Embryonic facial prominence (tissue), 1 donor: Measurements from ENCODE around the gene COL15A1.

ENCODE experiments used
- DNase-seq: peaks from one replicate; pipeline ENCODE4 v3.0.0-alpha.2; 2016; ENCODE audit errors: extremely low spot score

COL15A1 gene

GRCh38 chr9:98972716-98973115 lies 29.0 kb downstream of the COL15A1 start:
- no peak for DNase-seq

GRCh38 chr9:98973171-98973570 lies 29.5 kb downstream of the COL15A1 start:
- DNase-seq = no peak

GRCh38 chr9:98973576-98973975 lies 29.9 kb downstream of the COL15A1 start:
- no peak for DNase-seq

GRCh38 chr9:98974106-98974505 lies 30.4 kb downstream of the COL15A1 start:
- DNase-seq = no peak

GRCh38 chr9:98974554-98974953 lies 30.8 kb downstream of the COL15A1 start:
- no peak for DNase-seq

GRCh38 chr9:98974994-98975712 lies 31.4 kb downstream of the COL15A1 start:
- DNase-seq = no peak

- DNase-seq = no peak
Measured at GRCh38 chr9:98975838-98976237, 32.1 kb downstream of the COL15A1 start.

- DNase-seq = no peak
Measured at GRCh38 chr9:98977246-98977714, 33.6 kb downstream of the COL15A1 start.

GRCh38 chr9:98977813-98978212 lies 34.1 kb downstream of the COL15A1 start:
- no peak for DNase-seq

- no peak for DNase-seq
Measured at GRCh38 chr9:98978231-98978681, 34.5 kb downstream of the COL15A1 start.

GRCh38 chr9:98980291-98980690 lies 36.6 kb downstream of the COL15A1 start:
- DNase-seq = no peak

- DNase-seq = no peak
Measured at GRCh38 chr9:98983295-98984268, 39.9 kb downstream of the COL15A1 start.

GRCh38 chr9:98985596-98985995 lies 41.9 kb downstream of the COL15A1 start:
- DNase-seq = no peak

GRCh38 chr9:98986866-98987651 lies 43.4 kb downstream of the COL15A1 start:
- no peak for DNase-seq

- no peak for DNase-seq
Measured at GRCh38 chr9:98989036-98990000, 45.6 kb downstream of the COL15A1 start.

- DNase-seq = no peak
Measured at GRCh38 chr9:98990181-98990870, 46.6 kb downstream of the COL15A1 start.

GRCh38 chr9:98992107-98992884 lies 48.6 kb downstream of the COL15A1 start:
- DNase-seq = no peak

- DNase-seq = no peak
Measured at GRCh38 chr9:98992885-98993569, 49.3 kb downstream of the COL15A1 start.

GRCh38 chr9:98993570-98993945 lies 49.9 kb downstream of the COL15A1 start:
- no peak for DNase-seq
